VCaP (cell line): ENCODE measurements around the gene ANKRD52.
A peak's percentile ranks its signal among the peaks of the same experiment; 100 is the strongest.
"Not testable (repeated sequence)": the region's sequence is repeated elsewhere in the genome, so short reads cannot be mapped to it uniquely, and the experiment has no call there.

Experiments
- H3K27ac ChIP-seq: fragments of 450-650 bp; 2 replicates; pipeline ENCODE4 v1.5.1; 2017
- TF ChIP-seq, protein P1 (sequence below): fragments of 450-650 bp; conservative IDR thresholded peaks from 2 replicates; pipeline ENCODE4 v1.5.1; 2017; ENCODE audit warnings: mild to moderate bottlenecking, moderate library complexity

ANKRD52 gene

GRCh38 chr12:56202838-56203237, 55.3 kb downstream of the ANKRD52 start:
- TF ChIP-seq, protein P1, sequence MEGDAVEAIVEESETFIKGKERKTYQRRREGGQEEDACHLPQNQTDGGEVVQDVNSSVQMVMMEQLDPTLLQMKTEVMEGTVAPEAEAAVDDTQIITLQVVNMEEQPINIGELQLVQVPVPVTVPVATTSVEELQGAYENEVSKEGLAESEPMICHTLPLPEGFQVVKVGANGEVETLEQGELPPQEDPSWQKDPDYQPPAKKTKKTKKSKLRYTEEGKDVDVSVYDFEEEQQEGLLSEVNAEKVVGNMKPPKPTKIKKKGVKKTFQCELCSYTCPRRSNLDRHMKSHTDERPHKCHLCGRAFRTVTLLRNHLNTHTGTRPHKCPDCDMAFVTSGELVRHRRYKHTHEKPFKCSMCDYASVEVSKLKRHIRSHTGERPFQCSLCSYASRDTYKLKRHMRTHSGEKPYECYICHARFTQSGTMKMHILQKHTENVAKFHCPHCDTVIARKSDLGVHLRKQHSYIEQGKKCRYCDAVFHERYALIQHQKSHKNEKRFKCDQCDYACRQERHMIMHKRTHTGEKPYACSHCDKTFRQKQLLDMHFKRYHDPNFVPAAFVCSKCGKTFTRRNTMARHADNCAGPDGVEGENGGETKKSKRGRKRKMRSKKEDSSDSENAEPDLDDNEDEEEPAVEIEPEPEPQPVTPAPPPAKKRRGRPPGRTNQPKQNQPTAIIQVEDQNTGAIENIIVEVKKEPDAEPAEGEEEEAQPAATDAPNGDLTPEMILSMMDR, result no peak
- peak overlapping the region; percentile 44 for H3K27ac ChIP-seq

- TF ChIP-seq, protein P1, result no peak
- peak overlapping the region; percentile 44 for H3K27ac ChIP-seq
Observed at GRCh38 chr12:56202366-56202765, 55.8 kb downstream of the ANKRD52 start.

GRCh38 chr12:56198836-56199235, 59.3 kb downstream of the ANKRD52 start:
- H3K27ac ChIP-seq, result no peak overlapping the region
- TF ChIP-seq, protein P1, result no peak

GRCh38 chr12:56197921-56198635, 60.1 kb downstream of the ANKRD52 start:
- TF ChIP-seq, protein P1, result no peak
- no peak overlapping the region for H3K27ac ChIP-seq

- not testable (repeated sequence) for H3K27ac ChIP-seq
Observed at GRCh38 chr12:56196818-56197550, 61.2 kb downstream of the ANKRD52 start.

GRCh38 chr12:56193025-56193578, 65.1 kb downstream of the ANKRD52 start:
- H3K27ac ChIP-seq, result peak overlapping the region; percentile 19; the same call in 1 of the 2 replicates
- TF ChIP-seq, protein P1, result peak; percentile 93

DNA sequence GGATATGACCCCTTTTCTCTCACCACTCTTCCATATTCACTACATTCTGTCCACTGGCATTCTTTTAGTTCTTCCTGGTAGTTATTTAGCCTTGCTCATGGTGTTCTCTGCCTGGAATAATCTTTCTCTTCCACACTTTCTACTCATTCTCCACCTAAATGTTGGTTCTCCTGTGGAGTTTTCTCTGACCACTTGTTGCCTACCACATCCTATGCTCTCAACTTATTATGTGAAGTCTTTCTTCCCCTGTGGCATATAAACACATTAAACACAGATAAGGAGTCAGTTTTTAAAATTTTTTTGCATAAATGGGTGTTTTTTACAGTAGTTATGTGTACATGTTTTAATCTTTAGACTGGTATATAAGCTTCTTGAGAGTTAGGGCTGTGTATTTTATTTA, 65.6 kb downstream of the ANKRD52 start:
- TF ChIP-seq, protein P1, result no peak
- no peak overlapping the region for H3K27ac ChIP-seq

DNA sequence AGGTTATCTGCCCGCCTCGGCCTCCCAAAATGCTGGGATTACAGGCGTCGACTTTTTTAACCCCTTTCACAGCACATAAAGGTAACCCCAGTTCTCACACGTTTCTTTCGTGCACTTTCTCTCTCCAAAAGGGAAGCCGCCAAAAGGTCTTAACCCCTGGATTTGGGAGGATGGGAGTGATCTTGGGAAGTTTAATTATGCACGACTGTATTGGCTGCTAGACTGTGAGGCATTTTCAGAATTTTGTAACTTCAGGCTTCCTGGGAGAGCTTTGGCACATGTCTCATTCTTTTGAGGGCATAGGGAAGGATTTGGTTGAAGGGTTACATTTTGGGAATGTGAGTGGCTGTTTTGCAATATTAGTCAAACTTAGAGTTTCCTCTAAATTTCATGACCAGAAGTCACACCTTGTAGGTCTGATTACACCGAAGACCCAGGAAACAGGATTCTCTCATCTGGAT, 67.5 kb downstream of the ANKRD52 start:
- H3K27ac ChIP-seq, result no peak overlapping the region
- TF ChIP-seq, protein P1, result no peak
